H9 (cell line): ENCODE data around the gene KRTAP10-10. TPM values are rescaled to one million over a fixed set of nuclear protein-coding genes. Genes with fewer than 3 reads are reported as not detected.

ENCODE experiments used
- DNase-seq: peaks from one replicate; pipeline ENCODE4 v3.0.0-alpha.2; 2017
- H2AFZ ChIP-seq: one replicate; pipeline ENCODE4 v1.6.1; 2013; ENCODE audit warnings: mild to moderate bottlenecking, low read length, control low read depth, moderate library complexity
- H2AK5ac ChIP-seq: 2 replicates; pipeline ENCODE4 v1.6.1; 2013; ENCODE audit warnings: low read length, control low read depth, mixed read lengths; ENCODE audit not compliant: insufficient read length
- H2BK120ac ChIP-seq: one replicate; pipeline ENCODE4 v1.6.1; 2013; ENCODE audit warnings: low read depth, mild to moderate bottlenecking, low read length, control low read depth, inconsistent platforms; ENCODE audit not compliant: poor library complexity, severe bottlenecking
- H2BK12ac ChIP-seq: 2 replicates; pipeline ENCODE4 v1.6.1; 2013; ENCODE audit warnings: low read length, control low read depth, mixed read lengths, low read depth; ENCODE audit not compliant: insufficient read length
- H2BK15ac ChIP-seq: 2 replicates; pipeline ENCODE4 v1.6.1; 2013; ENCODE audit warnings: low read depth, low read length, control low read depth
- H2BK20ac ChIP-seq: one replicate; pipeline ENCODE4 v1.6.1; 2013; ENCODE audit warnings: low read depth, mild to moderate bottlenecking, low read length, control low read depth, inconsistent platforms; ENCODE audit not compliant: poor library complexity, severe bottlenecking
- H2BK5ac ChIP-seq: 2 replicates; pipeline ENCODE4 v1.6.1; 2013; ENCODE audit warnings: low read length, control low read depth, mixed read lengths; ENCODE audit not compliant: insufficient read length
- H3K14ac ChIP-seq: 2 replicates; pipeline ENCODE4 v1.6.1; 2013; ENCODE audit warnings: low read length, control low read depth; ENCODE audit not compliant: insufficient read depth
- H3K18ac ChIP-seq: 2 replicates; pipeline ENCODE4 v1.6.1; 2013; ENCODE audit warnings: low read depth, mild to moderate bottlenecking, mixed read lengths, low read length, control low read depth; ENCODE audit not compliant: insufficient read length
- H3K23ac ChIP-seq: 2 replicates; pipeline ENCODE4 v1.6.1; 2013; ENCODE audit warnings: low read length, control low read depth, mixed read lengths, low read depth; ENCODE audit not compliant: insufficient read length
- H3K23me2 ChIP-seq: 2 replicates; pipeline ENCODE4 v1.6.1; 2013; ENCODE audit warnings: low read depth, mild to moderate bottlenecking, mixed read lengths, low read length, control low read depth; ENCODE audit not compliant: insufficient read length, poor library complexity, severe bottlenecking
- H3K27ac ChIP-seq: 2 replicates; pipeline ENCODE4 v1.5.1; 2013; ENCODE audit warnings: low read length, control low read depth, mixed read lengths, low read depth; ENCODE audit not compliant: insufficient read length
- H3K27me3 ChIP-seq: 2 replicates; pipeline ENCODE4 v1.6.1; 2013; ENCODE audit warnings: low read length, control low read depth, inconsistent platforms; ENCODE audit not compliant: insufficient read depth
- H3K4ac ChIP-seq: 2 replicates; pipeline ENCODE4 v1.6.1; 2013; ENCODE audit warnings: low read depth, mild to moderate bottlenecking, control low read depth, inconsistent platforms, low read length, moderate library complexity
- H3K4me1 ChIP-seq: 2 replicates; pipeline ENCODE4 v1.6.1; 2013; ENCODE audit warnings: low read length, control low read depth, inconsistent platforms; ENCODE audit not compliant: insufficient read depth
- H3K4me2 ChIP-seq: 2 replicates; pipeline ENCODE4 v1.6.1; 2013; ENCODE audit warnings: low read length, control low read depth, mixed read lengths; ENCODE audit not compliant: insufficient read length, insufficient read depth
- H3K56ac ChIP-seq: 2 replicates; pipeline ENCODE4 v1.6.1; 2013; ENCODE audit warnings: low read depth, mild to moderate bottlenecking, mixed read lengths, low read length, control low read depth; ENCODE audit not compliant: insufficient read length
- H3K79me1 ChIP-seq: 2 replicates; pipeline ENCODE4 v1.6.1; 2013; ENCODE audit warnings: low read depth, mild to moderate bottlenecking, moderate library complexity, low read length, control low read depth, inconsistent platforms; ENCODE audit not compliant: insufficient read depth, poor library complexity, severe bottlenecking
- H3K79me2 ChIP-seq: 2 replicates; pipeline ENCODE4 v1.6.1; 2013; ENCODE audit warnings: low read length, control low read depth, inconsistent platforms; ENCODE audit not compliant: insufficient read depth
- H3K9ac ChIP-seq: 2 replicates; pipeline ENCODE4 v1.6.1; 2013; ENCODE audit warnings: low read length, control low read depth, mixed read lengths; ENCODE audit not compliant: insufficient read length; ENCODE audit errors: extremely low read depth
- H3K9me3 ChIP-seq: one replicate; pipeline ENCODE4 v1.6.1; 2013; ENCODE audit warnings: low read depth, low read length, inconsistent platforms; ENCODE audit not compliant: control insufficient read depth
- H3T11ph ChIP-seq: one replicate; pipeline ENCODE4 v1.6.1; 2013; ENCODE audit warnings: mild to moderate bottlenecking, low read length, control low read depth, inconsistent platforms
- H4K20me1 ChIP-seq: one replicate; pipeline ENCODE4 v1.6.1; 2013; ENCODE audit not compliant: control insufficient read depth, insufficient read length, insufficient read depth
- H4K5ac ChIP-seq: 2 replicates; pipeline ENCODE4 v1.6.1; 2013; ENCODE audit warnings: low read depth, mild to moderate bottlenecking, mixed read lengths, low read length, control low read depth; ENCODE audit not compliant: insufficient read length
- H4K8ac ChIP-seq: replicated peaks from 2 replicates; pipeline ENCODE4 v1.6.1; 2013; ENCODE audit warnings: low read length, control low read depth, mixed read lengths, low read depth; ENCODE audit not compliant: insufficient read length
- H4K91ac ChIP-seq: 2 replicates; pipeline ENCODE4 v1.6.1; 2013; ENCODE audit warnings: low read depth, mild to moderate bottlenecking, moderate library complexity, mixed read lengths, low read length, control low read depth; ENCODE audit not compliant: insufficient read length
- H3K27ac Mint-ChIP-seq, 3 experiments: 2 replicates in 2 of 3; 3 replicates in 1 of 3; pipeline ENCODE4 v1.8.0; 2020 to 2021; ENCODE audit warnings: mixed read lengths in 3 of 3, mild to moderate bottlenecking in 1 of 3, moderate library complexity in 1 of 3
- H3K27me3 Mint-ChIP-seq: 2 replicates; pipeline ENCODE4 v1.8.0; 2021; ENCODE audit warnings: low read depth, mild to moderate bottlenecking, moderate library complexity, mixed read lengths
- H3K36me3 Mint-ChIP-seq, 3 experiments: 2 replicates in 2 of 3; 3 replicates in 1 of 3; pipeline ENCODE4 v1.8.0; 2020 to 2021; ENCODE audit warnings: low read depth in 3 of 3, mixed read lengths in 3 of 3; ENCODE audit not compliant: insufficient read depth in 1 of 3
- H3K4me1 Mint-ChIP-seq, 2 experiments: 2 replicates each; pipeline ENCODE4 v1.8.0; 2020; ENCODE audit warnings: mixed read lengths in 2 of 2
- H3K4me3 Mint-ChIP-seq, 2 experiments: 2 replicates in 1 of 2; 3 replicates in 1 of 2; pipeline ENCODE4 v1.8.0; 2020 to 2021; ENCODE audit warnings: mild to moderate bottlenecking in 2 of 2, mixed read lengths in 2 of 2, moderate library complexity in 1 of 2
- H3K9me3 Mint-ChIP-seq, 2 experiments: 2 replicates in 1 of 2; 3 replicates in 1 of 2; pipeline ENCODE4 v1.8.0; 2020; ENCODE audit warnings: mild to moderate bottlenecking in 2 of 2, mixed read lengths in 2 of 2, moderate library complexity in 1 of 2
- CTCF ChIP-seq: fragments of 200-600 bp; sonication (generic); conservative IDR thresholded peaks from 3 replicates; pipeline ENCODE4 v1.8.0; 2021; ENCODE audit warnings: antibody characterized with exemption, mild to moderate bottlenecking
- WGBS: extraction: QIAGEN DNeasy Blood & Tissue Kit; methylation state at CpG from one replicate; pipeline ENCODE4 v1.1.7; 2013; ENCODE audit warnings: missing lambda C conversion rate, low lambda C conversion rate, mixed read lengths; ENCODE audit not compliant: insufficient read length; ENCODE audit errors: extremely low coverage; 5-methylcytosine and 5-hydroxymethylcytosine counted together
- total RNA-seq: library from RNA; stranded (reverse); gene quantifications from 2 replicates; pipeline ENCODE4 v1.2.1, GENCODE V29; 2021

KRTAP10-10 gene
- total RNA-seq, 1 experiment from 2014 or later = not detected

- H4K5ac ChIP-seq = no peak overlapping the region
- H2BK12ac ChIP-seq = no peak overlapping the region
- peak; percentile 23 for DNase-seq
- no peak overlapping the region for H2AK5ac ChIP-seq
- H3K27ac ChIP-seq = no peak overlapping the region
- H3K9me3 Mint-ChIP-seq = no peaks in the 10 kb centered on the region; a peak in 2 of 5 replicates
- no CpG with 5 or more reads among the region's 9 CpGs for WGBS
- H3K4ac ChIP-seq = no peak overlapping the region; the same call in 1 of the 2 replicates
- H3K14ac ChIP-seq = no peak overlapping the region
- no peak for TF ChIP-seq CTCF
- no peak overlapping the region for H3K9ac ChIP-seq
- no peaks in the 10 kb centered on the region for H3K27me3 ChIP-seq
- no peaks in the 10 kb centered on the region for H3K79me1 ChIP-seq
- no peaks in the 10 kb centered on the region; the same call in none of the 2 replicates for H3K27me3 Mint-ChIP-seq
- no peak overlapping the region for H2BK15ac ChIP-seq
- no peak overlapping the region for H3K18ac ChIP-seq
- no peak overlapping the region for H4K91ac ChIP-seq
- no peak overlapping the region for H4K8ac ChIP-seq
- H2BK20ac ChIP-seq = no peak overlapping the region
- no peaks in the 10 kb centered on the region for H3K79me2 ChIP-seq
- H3K23ac ChIP-seq = no peak overlapping the region
- H3K36me3 Mint-ChIP-seq = peaks cover 0 to 4% (median 0%) of the 10 kb centered on the region in 3 experiments; a peak in 1 of 7 replicates
- no peaks in the 10 kb centered on the region; the same call in 1 of the 2 replicates for H3K4me1 ChIP-seq
- H3K4me2 ChIP-seq = no peak overlapping the region
- H4K20me1 ChIP-seq = no peaks in the 10 kb centered on the region
- H3K23me2 ChIP-seq = no peaks in the 10 kb centered on the region
- peaks cover 50 to 56% of the 10 kb centered on the region in 2 experiments for H3K4me1 Mint-ChIP-seq
- no peak overlapping the region for H2BK5ac ChIP-seq
- H2BK120ac ChIP-seq = no peak overlapping the region
- no peak overlapping the region for H3K56ac ChIP-seq
- H3K27ac Mint-ChIP-seq = no peak overlapping the region
- no peak overlapping the region for H2AFZ ChIP-seq
- H3K9me3 ChIP-seq = no peaks in the 10 kb centered on the region
- no peak overlapping the region for H3T11ph ChIP-seq
- no peak overlapping the region for H3K4me3 Mint-ChIP-seq
Measured at GRCh38 chr21:44596068-44596725, 41.0 kb upstream of the KRTAP10-10 start.
